Gastrocnemius medialis (tissue), 4 donors: ENCODE results near the gene SLC10A3. TPM values are rescaled to one million over a fixed set of nuclear protein-coding genes. Genes with fewer than 3 reads are reported as not detected.

Experiments used
- ATAC-seq, 2 donors: fragments of 150-250 bp; one replicate each; pipeline ENCODE4 v1.9.1; 2016
- DNase-seq, 2 donors: peaks; one replicate each; pipeline ENCODE4 v3.0.0-alpha.2; 2019
- H3K27ac ChIP-seq, 4 donors: fragments of 200-600 bp; sonication (generic); 1 replicate in 1 of 4; 2 replicates in 3 of 4; pipeline ENCODE4 v1.5.1; 2016 to 2018; ENCODE audit warnings: mild to moderate bottlenecking in 2 of 4, moderate library complexity in 1 of 4
- H3K27me3 ChIP-seq, 3 donors: fragments of 200-600 bp; sonication (generic) in 2 of 3; 1 replicate in 1 of 3; 2 replicates in 2 of 3; pipeline versions ENCODE4 v1.5.1 to v1.6.0; 2016 to 2019; ENCODE audit warnings: mild to moderate bottlenecking in 1 of 3, moderate library complexity in 1 of 3
- H3K36me3 ChIP-seq, 2 donors: fragments of 200-600 bp; sonication (generic) in 1 of 2; one replicate each; pipeline ENCODE4 v1.5.1; 2017 to 2018
- H3K4me1 ChIP-seq, 2 donors: fragments of 200-600 bp; sonication (generic) in 1 of 2; one replicate each; pipeline ENCODE4 v1.5.1; 2016 to 2017; ENCODE audit warnings: mild to moderate bottlenecking in 2 of 2
- H3K4me3 ChIP-seq, 4 donors: fragments of 200-600 bp; sonication (generic) in 3 of 4; 1 replicate in 1 of 4; 2 replicates in 3 of 4; pipeline ENCODE4 v1.5.1; 2016 to 2019; ENCODE audit warnings: mild to moderate bottlenecking in 2 of 4
- H3K9me3 ChIP-seq, 3 donors: fragments of 200-600 bp; sonication (generic) in 2 of 3; 1 replicate in 1 of 3; 2 replicates in 2 of 3; pipeline ENCODE4 v1.5.1; 2016 to 2019
- POLR2A ChIP-seq, 2 donors: fragments of 450-650 bp; IDR thresholded peaks; one replicate each; pipeline ENCODE4 v1.6.1; 2017; ENCODE audit warnings: antibody characterized with exemption in 2 of 2, mild to moderate bottlenecking in 2 of 2, moderate library complexity in 2 of 2
- in situ Hi-C, 4 donors: fragments of 200-750 bp; cut with MboI; loops; one replicate each; pipeline versions ENCODE4 v1.15.0 to v1.8.0; 2017; ENCODE audit warnings: low sequenced_read_pairs in 4 of 4
- intact Hi-C: fragments of 100-400 bp; cut with DNase I; formaldehyde crosslinking; loops from one replicate; pipeline ENCODE4 v1.15.1; 2023; ENCODE audit warnings: low total_unique reads
- total RNA-seq, 4 donors: library from RNA; depleted of rRNA; stranded (reverse); fragments of >200 nt; gene quantifications; one replicate each; pipeline versions ENCODE4 v1.1.0 to v1.2.3, GENCODE V29; 2016
- TF ChIP-seq, protein P1 (sequence below), 5 experiments: fragments of 450-650 bp in 3 of 5; fragments of 200-600 bp in 2 of 5; sonication (generic) in 2 of 5; IDR thresholded peaks in 4 of 5; conservative IDR thresholded peaks in 1 of 5; 1 replicate in 4 of 5; 2 replicates in 1 of 5; pipeline ENCODE4 v1.5.1; 2016 to 2019; ENCODE audit warnings: antibody characterized with exemption in 5 of 5, mild to moderate bottlenecking in 3 of 5, moderate library complexity in 3 of 5

Gene SLC10A3
- total RNA-seq, 4 donors from 2014 or later, result 11.8 to 33.3 (median 21.0) TPM

DNA sequence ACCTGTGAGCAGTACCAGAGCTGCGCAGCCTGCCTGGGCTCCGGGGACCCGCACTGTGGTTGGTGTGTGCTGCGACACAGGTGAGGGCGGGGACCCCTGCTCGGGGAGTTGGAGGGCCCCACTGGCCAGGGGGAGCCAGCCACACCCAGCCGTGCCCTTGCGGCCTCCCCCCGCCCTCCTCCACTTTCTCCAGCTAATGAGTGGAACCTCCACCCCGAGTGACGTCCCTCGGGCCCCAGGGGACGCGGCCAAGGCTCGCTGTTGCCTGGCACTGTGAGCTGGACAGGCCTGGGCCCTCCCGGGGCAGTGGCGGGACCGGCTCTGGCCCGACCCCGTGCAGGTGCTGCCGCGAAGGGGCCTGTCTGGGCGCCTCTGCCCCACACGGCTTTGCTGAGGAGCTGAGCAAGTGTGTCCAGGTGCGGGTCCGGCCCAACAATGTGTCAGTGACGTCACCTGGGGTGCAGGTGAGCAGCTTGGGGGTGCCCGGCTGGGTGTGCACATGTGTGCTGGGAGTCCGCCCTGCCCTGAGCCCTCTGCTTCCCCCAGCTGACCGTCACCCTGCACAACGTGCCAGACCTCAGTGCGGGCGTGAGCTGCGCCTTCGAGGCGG lies 26.7 kb downstream of the SLC10A3 start:
- in situ Hi-C loops, result no loop called here
- H3K27ac ChIP-seq, result no peak overlapping the region
- DNase-seq (no peak), ATAC-seq (no peak)
- H3K27me3 ChIP-seq, result no peaks in the 10 kb centered on the region
- no peak for TF ChIP-seq POLR2A (IDR thresholded peaks at IDR 0.05)
- TF ChIP-seq, protein P1, sequence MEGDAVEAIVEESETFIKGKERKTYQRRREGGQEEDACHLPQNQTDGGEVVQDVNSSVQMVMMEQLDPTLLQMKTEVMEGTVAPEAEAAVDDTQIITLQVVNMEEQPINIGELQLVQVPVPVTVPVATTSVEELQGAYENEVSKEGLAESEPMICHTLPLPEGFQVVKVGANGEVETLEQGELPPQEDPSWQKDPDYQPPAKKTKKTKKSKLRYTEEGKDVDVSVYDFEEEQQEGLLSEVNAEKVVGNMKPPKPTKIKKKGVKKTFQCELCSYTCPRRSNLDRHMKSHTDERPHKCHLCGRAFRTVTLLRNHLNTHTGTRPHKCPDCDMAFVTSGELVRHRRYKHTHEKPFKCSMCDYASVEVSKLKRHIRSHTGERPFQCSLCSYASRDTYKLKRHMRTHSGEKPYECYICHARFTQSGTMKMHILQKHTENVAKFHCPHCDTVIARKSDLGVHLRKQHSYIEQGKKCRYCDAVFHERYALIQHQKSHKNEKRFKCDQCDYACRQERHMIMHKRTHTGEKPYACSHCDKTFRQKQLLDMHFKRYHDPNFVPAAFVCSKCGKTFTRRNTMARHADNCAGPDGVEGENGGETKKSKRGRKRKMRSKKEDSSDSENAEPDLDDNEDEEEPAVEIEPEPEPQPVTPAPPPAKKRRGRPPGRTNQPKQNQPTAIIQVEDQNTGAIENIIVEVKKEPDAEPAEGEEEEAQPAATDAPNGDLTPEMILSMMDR (IDR thresholded peaks at IDR 0.05 in 4 of 5, conservative IDR thresholded peaks at IDR 0.05 in 1 of 5), result no peak
- no peak overlapping the region for H3K4me3 ChIP-seq
- H3K36me3 ChIP-seq, result no peaks in the 10 kb centered on the region
- no peaks in the 10 kb centered on the region for H3K9me3 ChIP-seq
- H3K4me1 ChIP-seq, result no peaks in the 10 kb centered on the region
- intact Hi-C loops, result no loop called here

DNA sequence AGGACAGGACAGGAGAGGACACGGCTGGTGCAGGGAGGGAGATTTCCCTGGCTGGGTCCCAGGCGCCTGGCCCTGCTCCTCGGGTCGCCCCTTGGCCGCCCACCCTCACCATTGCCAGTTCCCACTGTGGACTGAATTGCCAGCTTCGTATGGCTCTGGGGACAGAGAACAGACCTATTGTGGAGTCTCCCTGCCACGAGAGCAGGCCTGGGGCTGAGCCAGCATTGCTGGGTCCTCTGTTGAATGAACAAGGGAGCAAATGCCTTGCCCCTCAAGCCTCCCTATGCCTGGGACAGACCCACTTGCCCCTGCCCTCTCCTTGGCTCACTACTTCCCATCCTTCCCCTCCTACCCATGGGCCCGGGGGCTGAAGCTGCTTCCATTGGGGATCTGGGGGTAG lies 28.0 kb downstream of the SLC10A3 start:
- no peaks in the 10 kb centered on the region for H3K4me1 ChIP-seq
- no peak for DNase-seq
- no peaks in the 10 kb centered on the region for H3K27me3 ChIP-seq
- no peaks in the 10 kb centered on the region for H3K36me3 ChIP-seq
- intact Hi-C loops (no loop called here), in situ Hi-C loops (no loop called here)
- TF ChIP-seq, protein P1 (IDR thresholded peaks at IDR 0.05 in 4 of 5, conservative IDR thresholded peaks at IDR 0.05 in 1 of 5), result no peak
- TF ChIP-seq POLR2A (IDR thresholded peaks at IDR 0.05), result no peak
- no peaks in the 10 kb centered on the region for H3K9me3 ChIP-seq
- no peak overlapping the region for H3K27ac ChIP-seq
- no peak for ATAC-seq
- H3K4me3 ChIP-seq, result no peak overlapping the region

DNA sequence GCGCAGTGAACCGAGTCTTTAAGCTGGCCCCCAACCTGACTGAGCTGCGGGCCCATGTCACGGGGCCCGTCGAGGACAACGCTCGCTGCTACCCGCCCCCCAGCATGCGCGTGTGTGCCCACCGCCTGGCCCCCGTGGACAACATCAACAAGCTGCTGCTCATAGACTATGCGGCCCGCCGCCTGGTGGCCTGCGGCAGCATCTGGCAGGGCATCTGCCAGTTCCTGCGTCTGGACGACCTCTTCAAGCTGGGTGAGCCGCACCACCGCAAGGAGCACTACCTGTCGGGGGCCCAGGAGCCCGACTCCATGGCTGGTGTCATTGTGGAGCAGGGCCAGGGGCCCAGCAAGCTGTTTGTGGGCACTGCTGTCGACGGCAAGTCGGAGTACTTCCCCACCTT lies 30.1 kb downstream of the SLC10A3 start:
- H3K4me3 ChIP-seq, result no peak overlapping the region
- in situ Hi-C loops (no loop called here), intact Hi-C loops (no loop called here)
- ATAC-seq (no peak), DNase-seq (no peak)
- no peaks in the 10 kb centered on the region for H3K4me1 ChIP-seq
- no peak for TF ChIP-seq POLR2A (IDR thresholded peaks at IDR 0.05)
- TF ChIP-seq, protein P1 (IDR thresholded peaks at IDR 0.05 in 4 of 5, conservative IDR thresholded peaks at IDR 0.05 in 1 of 5), result no peak
- H3K27me3 ChIP-seq, result no peaks in the 10 kb centered on the region
- no peaks in the 10 kb centered on the region for H3K9me3 ChIP-seq
- H3K27ac ChIP-seq, result no peak overlapping the region
- no peaks in the 10 kb centered on the region for H3K36me3 ChIP-seq

DNA sequence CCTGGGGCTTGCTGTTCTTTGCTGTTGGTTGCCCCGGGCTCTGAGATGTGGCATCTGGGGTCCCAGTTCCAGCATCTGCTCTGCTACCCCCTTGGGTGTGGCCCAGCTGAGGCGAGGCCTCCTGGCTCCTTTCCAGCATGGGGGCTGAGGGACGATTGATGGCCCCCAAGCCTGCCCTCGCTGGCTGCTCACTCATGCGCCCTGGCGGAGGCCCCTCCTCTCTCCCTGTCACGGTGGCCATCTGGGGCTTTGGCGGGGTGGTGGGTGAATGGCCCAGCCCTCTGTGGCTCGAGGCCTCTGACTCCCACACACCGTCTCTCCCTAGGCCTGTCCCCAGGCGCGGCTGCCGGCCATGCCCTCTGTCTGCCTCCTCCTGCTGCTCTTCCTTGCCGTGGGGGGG lies 30.6 kb downstream of the SLC10A3 start:
- ATAC-seq, result no peak
- no peaks in the 10 kb centered on the region for H3K9me3 ChIP-seq
- no peaks in the 10 kb centered on the region for H3K4me1 ChIP-seq
- no peak for TF ChIP-seq POLR2A (IDR thresholded peaks at IDR 0.05)
- TF ChIP-seq, protein P1 (IDR thresholded peaks at IDR 0.05 in 4 of 5, conservative IDR thresholded peaks at IDR 0.05 in 1 of 5), result no peak
- H3K27me3 ChIP-seq, result no peaks in the 10 kb centered on the region
- no peak for DNase-seq
- in situ Hi-C loops (no loop called here), intact Hi-C loops (no loop called here)
- no peaks in the 10 kb centered on the region for H3K36me3 ChIP-seq
- H3K27ac ChIP-seq, result no peak overlapping the region
- H3K4me3 ChIP-seq, result no peak overlapping the region
